ENCODE data around the gene SNRNP40.

SNRNP40 gene

DNA sequence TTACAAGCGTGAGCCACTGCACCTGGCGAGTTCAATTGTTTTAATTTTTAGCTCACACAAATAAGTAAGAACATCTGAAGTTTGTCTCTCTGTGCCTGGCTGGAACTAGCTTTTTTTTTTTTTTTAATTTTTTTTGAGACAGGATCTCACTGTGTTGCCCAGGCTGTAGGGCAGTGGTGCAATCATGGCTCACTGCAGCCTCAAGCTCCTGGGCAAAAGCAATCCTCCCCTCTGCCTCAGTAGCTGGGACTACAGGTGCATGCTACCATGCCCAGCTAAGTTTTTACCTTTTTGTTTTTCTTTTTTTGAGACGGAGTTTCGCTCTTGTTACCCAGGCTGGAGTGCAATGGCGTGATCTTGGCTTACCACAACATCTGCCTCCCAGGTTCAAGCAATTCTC is 64.8 kb downstream of the SNRNP40 start:
- DNase-seq (ENCODE audit: low read depth in 2 of 2): no peak

DNA sequence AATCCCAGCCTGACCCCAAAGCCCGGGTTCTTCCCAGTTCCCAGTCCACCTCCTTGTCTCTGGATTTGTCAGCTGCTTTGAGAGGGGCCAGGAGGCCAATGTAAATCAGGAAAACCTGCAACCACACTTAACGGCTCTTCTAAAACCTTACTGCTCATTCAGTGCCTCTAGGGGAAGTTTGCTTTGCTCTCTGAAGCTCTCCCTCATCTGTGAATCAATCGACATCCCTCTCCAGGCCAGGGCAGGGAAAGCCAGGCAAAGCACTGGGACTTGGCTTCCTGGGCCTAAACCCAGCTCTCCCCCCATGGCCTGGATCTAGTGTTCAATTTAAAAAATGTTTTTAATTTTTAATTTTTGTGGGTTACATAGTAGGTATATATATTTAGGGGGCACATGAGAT is 66.2 kb downstream of the SNRNP40 start:
- no peak for DNase-seq (ENCODE audit: low read depth in 2 of 2)

DNA sequence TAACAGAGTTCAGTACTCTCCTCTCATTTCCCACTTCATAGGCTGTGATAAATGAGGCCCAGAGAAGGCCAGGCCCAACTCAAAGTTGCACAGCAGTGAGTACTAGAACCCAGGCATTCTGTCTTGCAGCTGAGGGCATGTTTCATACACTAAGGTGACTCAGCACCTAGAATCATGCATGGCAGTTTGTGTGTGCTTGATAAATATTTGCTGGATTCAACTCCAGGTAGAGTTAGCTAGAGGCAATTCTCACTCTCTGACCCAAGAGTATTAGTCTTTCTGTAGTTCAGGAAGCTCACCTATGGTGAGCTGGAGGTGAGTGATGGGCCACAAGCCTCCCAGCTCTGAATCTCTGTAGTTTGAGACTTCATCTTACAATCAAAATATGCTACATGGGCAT is 67.6 kb downstream of the SNRNP40 start:
- no peak for DNase-seq (ENCODE audit: low read depth in 2 of 2)

DNA sequence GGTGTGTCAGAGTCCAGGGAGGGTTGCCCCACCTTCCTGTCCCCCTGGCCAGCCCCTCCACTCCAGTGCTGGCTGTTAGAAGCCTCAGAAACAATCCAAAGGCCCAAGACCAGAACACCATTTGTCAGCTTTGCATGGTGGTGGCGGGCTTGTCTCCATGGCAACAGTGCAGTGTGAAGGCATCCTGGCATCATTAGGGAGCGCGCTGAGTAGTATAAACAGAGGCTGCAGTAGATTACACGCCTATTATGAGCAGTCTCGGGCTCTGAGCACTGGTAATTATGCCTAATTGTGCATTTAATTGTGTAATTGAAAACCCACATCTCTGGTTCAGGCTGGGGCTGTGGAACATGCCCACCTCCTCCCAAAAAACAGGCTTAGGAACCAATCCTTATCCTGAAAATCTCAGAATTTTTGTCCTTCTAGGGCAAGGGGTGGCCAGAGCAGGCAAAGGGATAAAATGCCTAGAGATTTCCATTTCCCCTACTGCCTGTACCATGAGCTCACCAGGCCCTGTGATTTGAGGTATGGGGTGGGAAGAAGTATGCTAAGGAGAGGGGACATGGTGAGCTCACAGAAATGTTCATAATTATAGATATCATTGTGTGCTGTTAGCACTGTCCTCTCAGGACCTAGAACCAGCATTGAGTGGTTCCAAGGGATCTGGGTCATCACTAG is 68.6 kb downstream of the SNRNP40 start:
- DNase-seq (ENCODE audit: low read depth in 2 of 2): no peak

GRCh38 chr1:31224068-31224467 is 72.5 kb downstream of the SNRNP40 start:
- no peak for DNase-seq (ENCODE audit: low read depth in 2 of 2)

DNA sequence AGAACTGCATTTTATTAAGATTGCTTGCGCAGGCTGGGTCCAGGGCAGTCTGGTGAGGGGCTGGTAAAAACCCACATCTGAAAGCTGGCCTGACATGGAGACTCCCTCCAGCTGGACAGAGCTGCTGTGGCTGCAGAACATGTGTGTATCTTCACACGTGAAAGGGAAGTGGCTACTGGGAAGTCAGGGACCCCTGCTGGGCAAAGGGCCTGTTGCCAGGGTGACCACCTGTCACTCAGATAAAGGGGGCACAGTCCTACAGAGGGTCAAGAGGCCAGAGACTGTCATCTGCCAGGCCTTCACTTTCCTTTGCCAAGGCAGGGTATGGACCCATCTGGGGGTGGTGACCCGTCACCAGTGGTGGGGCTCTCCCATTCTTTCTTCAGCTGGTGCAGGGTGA is 74.4 kb downstream of the SNRNP40 start:
- DNase-seq (ENCODE audit: low read depth in 2 of 2): no peak

DNA sequence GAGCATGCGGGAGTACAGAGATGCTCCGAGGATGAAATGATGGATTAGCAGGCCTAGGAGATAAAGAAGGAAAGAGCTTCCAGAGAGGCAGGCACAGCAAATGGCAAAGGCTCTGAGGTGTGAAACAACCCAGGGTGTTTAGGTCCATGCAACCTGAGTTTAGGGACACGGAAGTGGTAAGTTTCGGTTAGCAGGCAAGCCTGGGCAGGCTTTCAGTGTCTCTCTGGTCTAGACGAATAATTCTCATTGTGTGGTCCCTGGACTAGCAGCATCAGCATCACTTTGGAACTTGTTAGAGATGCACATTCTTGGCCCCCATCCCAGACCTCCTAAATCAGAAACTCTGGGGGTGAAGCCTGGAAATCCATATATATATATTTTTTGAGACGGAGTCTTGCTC is 75.5 kb downstream of the SNRNP40 start:
- no peak for DNase-seq (ENCODE audit: low read depth in 2 of 2)

- DNase-seq (ENCODE audit: low read depth in 2 of 2): no peak
Measured at GRCh38 chr1:31219489-31219888, 77.1 kb downstream of the SNRNP40 start.

DNA sequence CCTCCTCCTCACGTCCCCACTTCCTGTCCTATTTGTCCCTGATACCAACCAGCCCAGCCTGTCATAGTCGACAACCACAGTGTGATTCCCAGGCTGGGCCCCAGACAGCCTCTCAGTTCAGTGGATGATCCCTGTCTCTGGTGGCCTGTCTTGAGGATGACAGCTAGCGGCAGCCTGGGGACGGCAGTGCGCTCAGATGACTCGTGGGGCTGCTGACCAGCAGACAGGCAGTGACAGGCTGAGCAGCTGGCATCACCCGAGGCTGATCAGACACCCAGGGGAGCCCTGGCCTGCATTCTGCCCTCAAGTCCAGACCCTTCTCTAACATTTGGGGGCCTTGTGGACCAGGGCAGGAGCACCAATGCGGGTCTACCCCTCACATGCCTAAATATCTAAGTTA is 77.9 kb downstream of the SNRNP40 start:
- DNase-seq (ENCODE audit: low read depth in 2 of 2): no peak

- no peak for DNase-seq (ENCODE audit: low read depth in 2 of 2)
Measured at GRCh38 chr1:31216016-31216415, 80.6 kb downstream of the SNRNP40 start.

- no peak for DNase-seq (ENCODE audit: low read depth in 2 of 2)
Measured at GRCh38 chr1:31215065-31215570, 81.5 kb downstream of the SNRNP40 start.

- no peak for DNase-seq (ENCODE audit: low read depth in 2 of 2)
Measured at GRCh38 chr1:31214316-31215064, 82.1 kb downstream of the SNRNP40 start.

All from stimulated activated CD8-positive, alpha-beta memory T cell treated with anti-CD3 and anti-CD28 coated beads, Interleukin-15, amount 100 ng/mL, for 4 hours (primary cell).